ENCODE data around the gene ADAMTS15.

The ADAMTS15 gene

GRCh38 chr11:130449310-130449990, 1.0 kb downstream of the ADAMTS15 start:
- TF ChIP-seq CTCF (IDR thresholded peaks at IDR 0.05; ENCODE audit: low read depth, low read length) = no peak
- no peak for DNase-seq (ENCODE audit: extremely low read depth, low read depth)

DNA sequence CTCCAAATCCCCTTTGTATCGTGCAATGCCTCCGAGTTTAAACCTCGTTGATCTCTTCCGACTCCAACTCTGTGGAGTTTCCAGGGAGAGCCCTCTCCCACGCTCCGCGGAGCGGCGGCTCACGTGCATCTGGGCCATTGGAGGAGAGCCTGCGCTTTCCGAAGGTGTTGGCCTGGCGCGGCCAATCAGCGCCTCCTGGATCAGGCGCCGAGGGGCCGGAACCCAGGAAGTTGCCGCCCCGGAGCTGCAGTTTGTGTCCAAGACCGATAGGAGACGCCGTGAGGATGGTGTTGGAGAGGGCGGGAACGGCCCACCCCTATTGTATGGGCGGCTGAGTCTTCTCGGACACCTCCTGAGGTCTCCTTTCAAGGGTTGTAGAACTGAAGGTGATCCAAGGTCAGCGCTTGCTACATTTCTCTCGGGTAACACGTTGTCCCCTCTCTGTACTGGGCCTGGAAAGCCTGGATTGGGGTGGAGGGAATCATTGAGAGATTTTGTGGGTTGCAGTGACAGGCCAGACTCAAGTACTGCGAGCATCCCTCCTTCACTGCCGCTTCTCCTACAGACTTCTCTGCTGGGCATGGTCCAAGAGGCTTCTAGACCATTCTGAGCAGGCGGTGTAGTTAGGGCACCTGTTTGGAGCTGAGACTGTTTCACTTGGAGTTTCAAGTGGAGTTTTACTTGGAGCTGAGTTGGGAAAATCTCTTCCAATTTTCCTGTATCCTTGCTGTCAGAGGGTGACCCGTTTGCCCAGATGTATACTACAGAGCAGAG, 1.7 kb downstream of the ADAMTS15 start:
- peak; percentile 84 for DNase-seq (ENCODE audit: extremely low read depth, low read depth)
- TF ChIP-seq CTCF (IDR thresholded peaks at IDR 0.05; ENCODE audit: low read depth, low read length) = peak; percentile 89

GRCh38 chr11:130451231-130452019, 3.0 kb downstream of the ADAMTS15 start:
- DNase-seq (ENCODE audit: extremely low read depth, low read depth) = no peak
- no peak for TF ChIP-seq CTCF (IDR thresholded peaks at IDR 0.05; ENCODE audit: low read depth, low read length)

- no peak for TF ChIP-seq CTCF (IDR thresholded peaks at IDR 0.05; ENCODE audit: low read depth, low read length)
- DNase-seq (ENCODE audit: extremely low read depth, low read depth) = no peak
Measured at GRCh38 chr11:130452176-130452575, 3.7 kb downstream of the ADAMTS15 start.

GRCh38 chr11:130452940-130453339, 4.5 kb downstream of the ADAMTS15 start:
- no peak for DNase-seq (ENCODE audit: extremely low read depth, low read depth)

DNA sequence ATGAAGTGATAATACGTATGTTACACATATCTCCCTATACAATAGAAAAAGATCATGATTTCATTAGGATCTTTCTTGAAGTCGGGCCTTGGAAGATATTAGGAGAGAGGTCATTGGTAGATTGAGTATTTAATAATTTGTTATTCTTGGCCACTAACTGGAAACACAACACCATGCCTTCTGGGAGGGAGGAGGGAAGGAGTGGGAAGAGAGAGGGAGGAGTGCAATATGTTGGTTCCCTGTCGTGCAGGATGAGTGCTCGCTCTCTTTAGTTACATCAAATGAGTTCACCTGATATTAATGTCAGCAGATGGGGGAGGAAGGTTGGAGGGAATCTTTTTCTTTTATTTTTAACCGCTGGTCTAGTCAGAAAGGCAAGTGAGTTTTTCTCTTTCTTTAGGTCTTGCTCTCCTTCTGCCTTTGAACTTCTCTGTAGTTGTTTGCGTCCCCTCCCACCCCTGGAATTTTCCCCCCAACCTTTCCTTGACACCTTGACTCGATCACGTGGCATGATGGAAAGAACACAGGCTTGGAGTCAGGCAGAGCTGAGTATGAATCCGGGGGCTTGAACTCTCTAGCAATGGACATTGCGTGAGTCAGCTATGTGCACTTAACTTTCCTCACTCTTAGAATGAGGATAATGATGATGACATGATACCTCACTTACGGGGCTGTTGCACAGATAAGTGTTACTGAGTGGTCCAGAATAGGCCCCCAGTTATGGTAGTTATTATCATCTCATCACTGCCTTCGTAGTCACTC, 6.2 kb downstream of the ADAMTS15 start:
- DNase-seq (ENCODE audit: extremely low read depth, low read depth) = no peak
- TF ChIP-seq CTCF (IDR thresholded peaks at IDR 0.05; ENCODE audit: low read depth, low read length) = no peak

More at GRCh38 chr11:130452940-130453339, 4.5 kb downstream of the ADAMTS15 start:
- no peak for TF ChIP-seq CTCF (IDR thresholded peaks at IDR 0.05; ENCODE audit: low read depth, low read length)
